Measurements from ENCODE around the gene CNPY1.

Gene CNPY1

GRCh38 chr7:155468785-155469148, 77.6 kb downstream of the CNPY1 start:
- Histone ChIP-seq H3K4me1 (ENCODE audit: insufficient read depth, low read length, severe bottlenecking) (no peaks in the 10 kb centered on the region), H3K36me3 (ENCODE audit: insufficient read depth, low read length) (no peaks in the 10 kb centered on the region), H4K20me1 (ENCODE audit: insufficient read depth, low read length) (no peaks in the 10 kb centered on the region), H3K9me2 (ENCODE audit: low read depth, low read length) (no peaks in the 10 kb centered on the region), H3K4me2 (ENCODE audit: low read length) (no peak overlapping the region), H3F3A (ENCODE audit: insufficient read depth, low read length) (no peaks in the 10 kb centered on the region), H3K9ac (ENCODE audit: low read length) (no peak overlapping the region), H2AFZ (ENCODE audit: low read length) (no peak overlapping the region), H3K4me3 (ENCODE audit: low read depth, low read length, poor library complexity, severe bottlenecking) (no peak overlapping the region), H3K27me3 (ENCODE audit: insufficient read depth, low read length) (peaks cover 13% of the 10 kb centered on the region; the same call in 1 of the 2 replicates), H3K79me2 (ENCODE audit: insufficient read depth, low read length) (no peaks in the 10 kb centered on the region), H3K9me3 (ENCODE audit: low read length) (no peaks in the 10 kb centered on the region), H3K27ac (ENCODE audit: low read depth, low read length, poor library complexity, severe bottlenecking) (no peak overlapping the region)
- no peak for TF ChIP-seq EZH2 (IDR thresholded peaks at IDR 0.05; ENCODE audit: borderline replicate concordance, low read length)
- no peak for TF ChIP-seq CTCF (IDR thresholded peaks at IDR 0.05; ENCODE audit: low read length)

- H4K20me1 ChIP-seq (ENCODE audit: insufficient read depth, low read length) = no peaks in the 10 kb centered on the region
- no peak overlapping the region for H3K4me3 ChIP-seq (ENCODE audit: low read depth, low read length, poor library complexity, severe bottlenecking)
- peaks cover 13% of the 10 kb centered on the region; the same call in 1 of the 2 replicates for H3K27me3 ChIP-seq (ENCODE audit: insufficient read depth, low read length)
These were observed 78.2 kb downstream of the CNPY1 start for GRCh38 chr7:155467846-155468784.

More at GRCh38 chr7:155467846-155468784, 78.2 kb downstream of the CNPY1 start:
- no peak for TF ChIP-seq EZH2 (IDR thresholded peaks at IDR 0.05; ENCODE audit: borderline replicate concordance, low read length)
- TF ChIP-seq CTCF (IDR thresholded peaks at IDR 0.05; ENCODE audit: low read length) = no peak
- Histone ChIP-seq H3K4me1 (ENCODE audit: insufficient read depth, low read length, severe bottlenecking) (no peaks in the 10 kb centered on the region), H3K9ac (ENCODE audit: low read length) (no peak overlapping the region), H3K9me3 (ENCODE audit: low read length) (no peaks in the 10 kb centered on the region), H3K27ac (ENCODE audit: low read depth, low read length, poor library complexity, severe bottlenecking) (no peak overlapping the region), H3K36me3 (ENCODE audit: insufficient read depth, low read length) (no peaks in the 10 kb centered on the region), H3K79me2 (ENCODE audit: insufficient read depth, low read length) (no peaks in the 10 kb centered on the region), H2AFZ (ENCODE audit: low read length) (no peak overlapping the region), H3K4me2 (ENCODE audit: low read length) (no peak overlapping the region), H3F3A (ENCODE audit: insufficient read depth, low read length) (no peaks in the 10 kb centered on the region), H3K9me2 (ENCODE audit: low read depth, low read length) (no peaks in the 10 kb centered on the region)

All from OCI-LY1 (cell line).